HS-27A (cell line): ENCODE measurements around the gene NOVA2.

ENCODE experiments used
- DNase-seq: peaks from one replicate; pipeline ENCODE4 v3.0.0-alpha.2; 2012; ENCODE audit warnings: low read depth, missing footprints

NOVA2 gene, protein sequence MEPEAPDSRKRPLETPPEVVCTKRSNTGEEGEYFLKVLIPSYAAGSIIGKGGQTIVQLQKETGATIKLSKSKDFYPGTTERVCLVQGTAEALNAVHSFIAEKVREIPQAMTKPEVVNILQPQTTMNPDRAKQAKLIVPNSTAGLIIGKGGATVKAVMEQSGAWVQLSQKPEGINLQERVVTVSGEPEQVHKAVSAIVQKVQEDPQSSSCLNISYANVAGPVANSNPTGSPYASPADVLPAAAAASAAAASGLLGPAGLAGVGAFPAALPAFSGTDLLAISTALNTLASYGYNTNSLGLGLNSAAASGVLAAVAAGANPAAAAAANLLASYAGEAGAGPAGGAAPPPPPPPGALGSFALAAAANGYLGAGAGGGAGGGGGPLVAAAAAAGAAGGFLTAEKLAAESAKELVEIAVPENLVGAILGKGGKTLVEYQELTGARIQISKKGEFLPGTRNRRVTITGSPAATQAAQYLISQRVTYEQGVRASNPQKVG

DNA sequence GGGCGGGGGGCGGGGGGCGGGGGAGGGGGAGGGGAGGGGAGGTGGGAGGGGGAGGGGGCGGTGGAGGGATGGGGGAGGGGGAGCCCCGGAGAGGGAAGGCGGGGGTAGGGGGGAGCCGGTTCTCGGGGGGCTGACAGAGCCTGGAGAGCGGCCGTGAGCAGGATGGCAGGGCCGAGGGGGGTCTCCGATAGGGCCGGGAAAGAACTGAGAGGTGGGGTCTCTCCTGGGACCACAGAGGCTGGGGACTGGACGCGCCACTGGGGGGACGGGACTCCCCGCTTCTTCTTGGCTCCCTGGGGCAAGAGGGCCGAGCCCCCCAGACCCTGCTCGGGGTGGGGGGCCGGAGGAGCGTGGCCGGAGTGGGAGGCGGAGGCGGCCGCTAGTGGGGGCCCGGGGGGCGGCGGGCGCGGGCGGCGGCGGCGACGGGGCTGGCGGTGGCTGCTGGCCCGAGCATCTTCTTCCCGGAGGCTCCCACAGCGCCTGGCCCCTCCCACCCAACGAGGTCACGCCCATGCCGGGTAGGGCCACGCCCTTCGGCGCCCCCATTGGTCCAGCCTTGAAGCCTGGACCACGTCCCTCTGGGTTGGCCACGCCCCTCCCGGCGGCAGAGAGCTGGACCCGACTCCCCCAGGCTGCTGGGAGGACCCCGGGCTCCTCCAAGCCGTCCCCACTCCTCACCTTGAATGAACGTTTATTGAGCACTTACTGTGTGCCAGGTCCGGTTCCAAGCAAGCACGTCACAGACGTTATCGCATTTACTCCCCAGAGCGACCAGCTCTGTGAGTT lies at the start of gene NOVA2:
Gene NOVA2, minus strand, starts transcription at position 313 of the 786 bp plus-strand sequence. CDS start 514 bp downstream, outside the sequence.
- no peak for DNase-seq

DNA sequence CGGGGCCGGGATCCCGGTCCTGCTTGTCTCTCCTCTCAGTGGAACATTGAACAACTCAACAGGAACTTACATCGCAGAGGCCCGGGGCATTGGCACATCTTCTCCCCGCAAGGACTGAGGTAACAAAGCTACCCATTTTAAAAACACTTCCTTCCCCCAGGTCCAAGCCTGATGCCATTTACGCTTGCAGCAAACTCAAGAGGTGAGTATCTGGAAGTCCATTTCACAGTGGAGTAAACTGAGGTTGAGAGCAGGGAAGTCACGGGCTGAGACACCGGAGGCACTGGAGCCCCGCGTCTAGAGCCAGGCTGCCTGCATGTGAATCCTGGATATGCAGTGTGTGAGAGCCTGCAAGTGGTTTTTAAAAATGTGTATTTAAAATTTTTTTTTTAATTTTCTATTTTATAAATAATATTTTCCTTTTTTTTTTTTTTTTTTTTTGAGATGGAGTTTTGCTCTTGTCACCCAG lies 49.7 kb upstream of the NOVA2 start:
- DNase-seq = no peak

DNA sequence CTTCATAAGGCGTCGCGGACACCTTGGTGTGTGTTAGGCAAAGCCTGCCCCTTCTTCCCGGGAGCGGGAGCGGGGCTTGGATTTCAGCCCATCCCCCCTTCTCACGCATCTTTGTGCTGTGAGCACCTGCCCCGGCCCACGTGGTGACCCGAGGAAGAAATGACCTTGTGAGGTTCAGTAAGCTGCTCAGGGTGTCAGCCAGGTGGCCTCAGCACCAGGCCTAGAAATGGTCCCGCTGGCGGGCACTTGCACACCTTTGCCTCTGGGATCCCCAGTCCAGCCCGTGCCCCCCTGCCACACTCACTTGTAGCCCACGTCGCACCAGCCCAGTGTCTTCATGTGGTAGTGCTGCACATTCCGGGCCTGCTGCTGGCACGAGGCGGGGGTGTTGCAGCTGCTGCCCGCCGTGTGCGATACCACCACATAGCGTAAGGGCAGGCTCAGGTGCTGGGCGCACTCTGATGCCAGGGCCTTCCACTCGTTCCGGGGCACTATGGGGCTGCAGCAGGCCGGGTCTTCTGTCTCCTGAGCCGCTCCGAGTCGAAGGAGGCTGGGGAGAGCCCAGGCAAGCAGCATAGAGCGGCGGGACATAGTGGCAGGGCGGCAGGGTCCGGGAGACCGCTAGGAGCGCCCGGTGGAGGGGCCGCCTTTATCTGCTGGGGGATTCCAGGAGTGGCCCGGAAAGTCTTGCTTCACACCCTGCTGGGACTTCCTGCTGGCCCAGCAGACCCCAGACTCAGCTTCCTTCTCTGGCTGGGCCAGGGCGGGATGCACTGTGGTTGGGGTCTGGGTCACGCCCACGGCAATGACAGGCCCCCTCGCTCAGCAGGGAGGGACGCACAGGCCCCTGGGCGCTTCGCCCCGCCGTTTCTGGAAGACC lies 49.0 kb upstream of the NOVA2 start, which contains the start of gene PGLYRP1:
Gene PGLYRP1, minus strand, starts transcription at position 623 of the 880 bp plus-strand sequence. Its CDS starts 32 bp downstream, at position 591.
- DNase-seq = no peak

DNA sequence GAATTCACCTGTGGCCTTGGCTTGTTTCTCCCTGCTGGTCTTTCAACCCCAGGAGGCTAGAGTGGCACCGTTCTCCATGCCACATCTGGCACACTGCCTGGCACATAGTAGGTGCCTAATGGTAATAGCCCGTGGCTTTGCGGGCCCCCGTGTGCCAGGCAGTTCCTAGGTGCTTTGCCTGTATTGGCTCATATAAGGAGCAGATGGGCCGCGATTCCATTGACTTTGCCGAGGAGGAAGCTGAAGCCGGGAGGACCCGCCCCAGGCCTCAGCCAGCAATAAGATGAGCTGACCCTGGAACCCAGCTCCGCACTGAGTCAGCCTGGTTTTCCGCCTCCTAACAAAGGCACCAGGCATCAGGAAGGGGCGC lies 48.4 kb upstream of the NOVA2 start:
- no peak for DNase-seq

DNA sequence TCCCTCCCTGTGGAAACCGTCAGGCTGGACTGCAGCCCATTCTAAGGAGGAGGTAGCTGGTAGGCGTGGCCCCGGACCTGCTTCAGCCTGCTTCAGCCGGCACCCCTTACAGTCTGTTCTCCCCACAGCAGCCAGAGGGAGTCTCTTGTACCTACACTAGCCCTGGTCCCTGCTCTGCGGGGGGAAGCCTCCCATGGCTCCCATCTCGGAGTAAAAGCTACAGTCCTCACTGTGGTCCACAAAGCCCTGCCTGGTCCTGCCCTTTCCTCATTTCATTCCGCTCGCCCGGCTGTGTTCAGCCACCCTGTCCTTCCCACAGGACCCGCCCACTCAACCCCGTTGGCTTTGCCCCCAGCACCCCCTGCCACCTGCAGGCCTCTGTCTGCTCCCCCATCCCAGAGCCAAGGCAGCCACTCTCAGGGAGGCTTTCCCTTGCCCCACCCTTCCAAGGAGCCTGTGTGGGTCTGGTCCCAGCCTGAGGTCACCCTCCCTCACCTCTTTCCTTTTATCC lies 47.9 kb upstream of the NOVA2 start:
- DNase-seq = no peak

DNA sequence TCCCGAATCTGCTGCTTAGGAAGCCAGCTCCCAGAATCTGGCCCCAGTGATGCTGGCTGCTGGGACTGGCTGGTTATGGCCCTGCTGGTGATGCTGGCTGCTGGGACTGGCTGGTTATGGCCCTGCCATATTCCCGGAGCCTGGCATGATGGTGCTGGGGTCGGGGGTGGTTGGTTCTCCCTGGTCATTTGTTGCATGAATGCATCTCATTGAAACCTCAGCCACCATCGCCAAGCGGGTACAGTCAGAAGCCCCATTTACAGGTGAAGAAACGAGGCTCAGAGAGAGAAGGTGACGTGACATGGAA lies 47.1 kb upstream of the NOVA2 start:
- no peak for DNase-seq

DNA sequence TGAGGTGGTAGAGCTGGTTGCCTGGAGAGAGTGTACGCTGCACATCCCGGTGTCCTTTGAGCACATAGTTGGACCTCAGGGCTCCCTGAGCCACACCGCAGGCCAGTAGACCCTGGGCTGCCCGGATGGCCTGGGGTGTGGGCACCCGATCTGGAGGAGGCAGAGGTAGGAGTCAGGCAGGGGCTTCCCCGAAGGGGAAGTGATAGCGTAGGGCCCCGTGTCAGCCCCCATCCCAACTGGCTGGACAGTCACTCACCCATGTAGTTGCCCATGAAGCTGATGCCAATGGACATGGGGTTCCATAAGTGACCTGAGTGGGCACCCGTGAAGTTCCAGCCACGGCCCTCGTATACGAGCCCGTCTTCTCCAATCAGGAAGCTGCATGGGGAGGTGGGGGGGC lies 45.6 kb upstream of the NOVA2 start:
- DNase-seq = no peak

DNA sequence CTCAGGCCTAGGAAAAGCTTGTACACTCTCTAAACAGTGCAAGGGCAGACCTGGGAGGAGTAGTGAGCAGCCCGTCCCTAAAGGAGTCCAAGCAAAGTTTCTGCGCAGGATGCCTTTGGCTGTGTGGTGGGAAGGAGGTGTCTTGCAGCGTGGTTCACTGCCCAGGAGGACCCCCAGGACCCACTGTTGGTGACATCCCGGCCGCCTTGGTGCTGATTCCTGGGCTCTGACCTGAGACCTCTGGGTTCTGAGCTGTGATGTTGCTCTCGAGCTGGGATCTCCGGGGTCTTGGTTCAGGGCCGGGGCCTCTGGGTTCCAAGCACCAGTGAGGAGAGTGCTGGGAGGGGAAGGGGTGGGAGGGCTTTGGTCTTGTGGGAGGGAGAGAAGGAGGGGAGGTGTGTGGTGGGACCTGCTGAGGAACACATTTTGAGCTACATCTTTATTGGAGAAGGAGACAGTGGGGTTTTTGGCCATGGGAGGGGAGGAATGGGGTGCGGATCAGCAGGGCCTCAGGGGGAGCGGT lies 45.1 kb upstream of the NOVA2 start:
- DNase-seq = no peak

DNA sequence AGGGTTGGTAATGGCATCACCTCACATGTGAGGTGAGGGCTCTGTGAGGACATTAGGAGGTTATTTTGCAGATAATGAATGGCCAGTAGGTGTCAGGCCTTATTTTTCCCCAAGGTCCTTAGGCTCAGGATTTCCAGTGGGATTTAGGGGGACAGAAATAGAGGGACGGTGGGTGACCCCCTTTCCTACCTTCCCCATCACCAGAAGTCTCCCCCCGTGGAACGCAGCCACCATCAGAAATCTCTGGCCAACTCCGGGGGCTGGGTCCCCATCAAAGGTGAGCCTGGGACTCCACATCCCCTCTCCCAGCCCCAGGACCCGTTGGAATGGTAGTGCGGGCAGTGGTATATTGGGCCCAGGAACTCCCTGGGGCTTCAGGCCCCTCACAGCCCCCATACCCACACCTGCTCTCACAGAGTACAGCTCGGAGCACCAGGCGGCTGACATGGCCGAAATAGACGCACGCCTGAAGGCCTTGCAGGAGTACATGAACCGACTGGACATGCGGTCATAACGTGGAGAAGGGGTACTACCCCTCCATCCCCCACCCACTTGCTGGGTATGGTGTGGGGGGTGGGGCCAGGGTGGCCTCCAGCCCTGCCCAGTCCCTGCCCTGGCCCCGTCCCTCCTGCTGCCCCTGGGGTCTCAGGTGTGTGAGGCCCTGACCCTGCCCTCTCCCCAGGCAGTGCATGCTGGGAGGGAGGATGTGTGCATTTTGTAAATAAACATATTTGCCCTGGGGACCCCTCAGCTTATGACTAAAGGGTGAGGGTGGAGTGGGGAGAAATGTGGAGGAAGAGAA lies 44.4 kb upstream of the NOVA2 start:
- no peak for DNase-seq

DNA sequence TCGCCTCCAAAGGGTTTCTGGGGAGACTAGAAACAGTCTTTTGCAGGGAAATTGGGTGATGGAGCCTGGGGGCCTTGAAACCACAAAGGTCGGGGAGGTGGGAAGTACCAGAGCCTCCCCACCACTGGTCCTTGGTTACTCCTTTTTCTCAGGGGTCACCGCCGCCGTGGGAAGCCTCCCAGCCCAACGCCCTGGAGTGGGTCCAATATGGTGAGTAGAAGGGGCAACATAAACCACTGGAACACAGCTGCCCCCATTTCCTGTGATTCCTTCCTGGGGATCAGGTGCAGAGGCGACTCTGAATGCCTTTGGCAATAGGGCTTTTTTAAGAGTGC lies 43.4 kb upstream of the NOVA2 start:
- no peak for DNase-seq

DNA sequence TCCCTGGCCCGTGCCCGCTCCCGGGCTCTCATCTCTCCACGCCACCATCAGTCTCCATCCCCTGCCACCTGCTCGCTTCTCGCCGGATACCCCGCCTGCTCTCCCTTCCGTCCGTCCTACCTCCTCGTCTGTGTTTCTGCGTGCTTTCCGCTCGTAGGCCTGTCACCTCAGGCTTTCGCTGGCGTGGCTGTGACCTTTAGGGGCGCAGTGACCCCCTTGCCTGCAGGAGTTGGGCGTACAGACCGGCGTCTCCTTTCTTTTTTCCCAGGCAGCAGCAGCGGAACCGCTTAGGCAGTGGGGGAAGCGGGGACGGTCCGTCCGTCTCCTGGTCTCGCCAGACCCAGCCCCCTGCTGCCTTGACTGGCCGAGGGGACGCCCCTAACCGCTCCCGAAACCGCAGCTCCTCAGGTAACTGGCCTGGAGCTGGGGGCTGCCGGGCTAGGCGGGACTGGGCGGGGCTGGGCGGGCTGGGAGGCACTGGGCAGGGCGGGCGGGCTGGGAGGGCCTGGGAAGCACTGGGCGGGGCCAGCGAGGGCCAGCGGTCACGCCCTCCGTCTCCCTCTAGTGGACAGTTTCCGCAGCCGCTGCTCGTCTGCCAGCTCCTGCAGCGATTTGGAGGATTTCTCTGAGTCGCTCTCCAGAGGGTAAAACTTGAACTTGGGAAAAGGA lies 42.9 kb upstream of the NOVA2 start:
- DNase-seq = peak; percentile 36

DNA sequence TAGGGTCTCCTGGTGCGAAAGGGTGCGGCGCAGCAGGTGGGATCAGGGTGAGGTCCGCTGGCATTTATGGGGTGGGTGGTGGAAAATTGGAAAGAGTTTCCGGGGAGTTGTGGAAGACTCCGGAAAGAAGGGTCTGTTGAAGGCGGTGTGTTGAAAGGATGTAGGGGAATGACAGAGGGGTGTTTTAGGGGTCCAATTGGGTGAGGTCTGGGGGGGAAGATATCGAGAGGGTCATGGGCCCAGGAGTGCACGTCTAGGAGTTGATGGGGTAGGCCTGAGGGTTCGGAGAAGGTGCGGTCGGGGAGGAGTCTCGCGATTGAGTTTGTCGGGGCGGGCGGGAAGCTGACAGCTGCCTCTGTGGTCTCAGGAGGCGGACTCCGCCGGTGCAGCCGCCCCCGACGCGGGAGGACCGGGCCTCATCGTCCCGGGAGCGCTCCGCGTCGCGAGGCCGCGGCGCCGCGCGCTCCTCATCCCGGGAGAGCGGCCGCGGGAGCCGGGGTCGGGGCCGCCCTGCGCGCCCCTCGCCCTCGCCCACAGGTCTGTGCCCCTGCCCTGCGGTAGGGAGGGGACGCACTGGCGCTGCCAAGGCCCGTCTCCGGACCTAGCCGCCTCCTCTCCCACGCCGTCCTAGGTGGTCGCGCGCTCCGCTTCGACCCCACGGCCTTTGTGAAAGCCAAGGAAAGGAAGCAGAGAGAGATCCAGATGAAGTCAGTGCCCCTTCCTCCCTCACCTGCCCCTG lies 42.2 kb upstream of the NOVA2 start:
- DNase-seq = no peak

DNA sequence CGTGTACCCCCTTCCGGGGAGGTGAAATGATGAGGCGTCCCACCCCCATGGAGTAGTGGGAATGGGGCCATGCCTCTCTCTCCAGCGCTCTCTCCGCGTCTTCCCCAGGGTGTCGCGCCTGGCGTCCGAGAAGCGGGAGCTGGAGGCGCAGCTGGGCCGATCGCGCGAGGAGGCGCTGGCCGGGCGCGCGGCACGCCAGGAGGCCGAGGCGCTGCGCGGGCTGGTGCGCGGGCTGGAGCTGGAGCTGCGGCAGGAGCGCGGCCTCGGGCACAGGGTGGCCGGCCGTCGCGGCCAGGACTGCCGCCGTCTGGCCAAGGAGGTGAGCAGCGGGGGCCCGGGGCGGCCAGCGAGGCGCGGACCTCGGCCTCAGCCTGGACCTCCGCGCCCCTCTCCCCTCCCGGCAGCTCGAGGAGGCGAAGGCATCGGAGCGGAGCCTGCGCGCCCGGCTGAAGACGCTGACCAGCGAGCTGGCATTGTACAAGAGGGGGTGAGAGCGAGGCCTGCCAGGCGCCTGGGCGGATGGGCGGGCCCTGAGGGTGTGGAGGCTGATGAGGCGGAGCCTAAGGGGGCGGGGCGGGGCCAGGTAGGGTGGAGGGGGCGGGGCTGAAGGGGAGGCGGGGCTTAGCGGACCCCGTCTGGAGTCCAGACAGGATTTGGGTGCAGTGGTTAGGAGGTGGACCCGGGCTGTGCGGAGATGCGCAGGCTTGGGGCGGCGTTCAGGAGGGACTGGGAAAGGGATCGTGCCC lies 41.4 kb upstream of the NOVA2 start:
- DNase-seq = no peak

DNA sequence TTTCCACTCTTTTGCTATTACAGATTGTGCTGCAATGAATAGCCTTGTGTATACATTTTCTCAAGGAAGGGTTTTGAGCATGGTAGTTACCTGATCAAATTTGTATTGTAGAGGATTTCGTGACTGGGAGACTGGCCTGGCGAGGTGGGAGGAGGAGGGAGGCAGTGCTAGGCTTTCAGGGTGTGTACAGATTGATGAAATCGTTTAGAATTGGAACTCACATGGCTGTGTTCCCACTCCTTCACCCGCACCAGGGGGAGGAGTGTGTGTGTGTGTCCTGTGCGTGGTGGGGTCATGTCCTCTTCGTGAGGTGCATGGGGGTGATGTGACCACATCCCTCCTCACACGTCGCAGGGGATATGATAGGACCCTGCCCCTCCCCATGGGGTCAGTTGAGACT lies 40.9 kb upstream of the NOVA2 start:
- DNase-seq = no peak

DNA sequence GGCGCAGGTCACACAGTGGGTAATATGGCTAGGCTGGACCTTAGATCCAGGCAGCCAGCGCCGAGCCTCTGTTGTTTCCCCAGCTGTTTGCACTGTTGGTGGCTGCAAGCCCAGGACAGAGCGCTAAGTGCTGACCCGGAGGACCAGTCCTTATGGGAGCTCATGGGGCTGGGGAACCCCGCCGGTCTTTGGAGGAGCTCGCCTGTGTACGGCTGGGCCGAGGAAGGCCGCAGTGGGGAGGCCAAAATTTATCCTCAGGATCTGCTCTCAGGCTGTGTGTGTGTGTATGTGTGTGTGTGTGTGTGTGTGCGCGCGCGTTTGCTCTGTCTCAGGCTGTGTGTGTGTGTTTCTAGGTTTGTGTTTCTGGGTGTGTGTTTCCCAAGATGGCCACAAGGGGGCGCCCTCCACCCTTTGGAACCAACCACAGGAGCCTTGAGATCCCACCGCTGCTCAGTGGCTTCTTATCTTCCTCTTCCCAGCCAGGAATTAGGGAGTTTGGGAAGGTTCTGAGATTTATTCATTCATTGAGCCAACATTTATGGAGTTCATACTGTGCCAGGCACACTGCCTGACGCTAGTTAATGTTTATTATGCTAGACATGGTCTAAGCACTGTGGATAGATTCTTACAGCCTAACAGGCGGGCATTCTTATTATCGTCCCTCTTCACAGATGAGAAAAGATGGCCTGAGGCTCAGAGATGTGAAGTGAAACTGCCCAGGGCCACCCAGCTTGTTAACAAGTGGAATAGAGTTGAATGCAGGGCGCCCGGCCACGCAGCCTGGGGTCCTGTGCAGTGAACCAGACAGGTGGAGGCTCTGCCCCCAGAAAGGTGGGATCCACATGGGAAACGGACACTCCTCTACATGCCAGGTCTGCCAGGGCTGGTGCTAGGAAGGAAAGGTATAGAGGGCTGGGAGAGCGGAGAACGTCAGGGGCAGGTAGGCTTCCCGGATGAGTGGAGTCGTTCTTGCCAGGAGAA lies 36.2 kb upstream of the NOVA2 start:
- DNase-seq = peak; percentile 43

DNA sequence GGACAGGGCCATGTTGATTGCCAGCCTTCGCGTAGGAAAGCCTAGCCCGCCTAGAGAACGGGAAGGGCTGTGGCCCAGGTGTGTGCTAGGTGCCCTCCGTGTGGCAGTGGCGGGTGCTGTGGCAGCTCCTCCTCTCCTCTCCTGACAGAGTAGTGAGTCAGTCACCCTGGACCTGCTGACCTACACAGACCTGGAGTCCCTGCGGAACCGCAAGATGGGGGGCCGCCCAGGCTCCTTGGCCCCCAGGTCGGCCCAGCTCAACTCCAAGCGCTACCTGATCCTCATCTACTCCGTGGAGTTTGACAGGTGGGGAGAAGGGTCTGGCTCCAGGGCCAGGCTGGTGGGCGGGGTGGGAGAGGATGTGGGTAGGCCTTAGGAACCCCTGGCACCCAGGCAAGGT lies 32.7 kb upstream of the NOVA2 start:
- DNase-seq = no peak

DNA sequence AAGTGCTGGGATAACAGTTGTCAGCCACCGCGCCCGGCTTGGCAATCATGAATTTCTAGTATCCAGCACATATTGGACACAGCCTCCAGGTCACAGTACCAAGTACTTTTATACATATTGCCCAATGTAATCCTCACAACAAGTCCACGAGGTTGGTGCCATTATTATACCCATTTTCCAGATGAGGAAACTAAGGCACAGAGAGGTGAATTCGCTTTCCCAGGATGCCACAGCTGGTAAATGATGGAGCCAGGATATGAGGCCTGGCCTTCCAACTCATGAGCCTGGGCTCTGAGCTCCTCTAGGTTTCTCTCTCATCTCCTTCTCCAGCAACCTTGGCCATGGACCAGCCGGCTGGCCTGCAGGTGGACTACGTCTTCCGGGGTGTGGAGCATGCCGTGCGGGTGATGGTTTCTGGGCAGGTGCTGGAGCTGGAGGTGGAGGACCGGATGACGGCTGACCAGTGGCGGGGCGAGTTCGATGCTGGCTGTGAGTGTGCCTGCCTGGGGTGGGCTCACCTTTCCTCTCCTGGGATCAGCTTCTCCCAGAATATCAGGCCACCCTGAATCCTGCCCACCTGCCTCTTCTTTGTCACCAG lies 29.1 kb upstream of the NOVA2 start:
- no peak for DNase-seq
